Measurements from ENCODE around the gene DLG5.

DNA sequence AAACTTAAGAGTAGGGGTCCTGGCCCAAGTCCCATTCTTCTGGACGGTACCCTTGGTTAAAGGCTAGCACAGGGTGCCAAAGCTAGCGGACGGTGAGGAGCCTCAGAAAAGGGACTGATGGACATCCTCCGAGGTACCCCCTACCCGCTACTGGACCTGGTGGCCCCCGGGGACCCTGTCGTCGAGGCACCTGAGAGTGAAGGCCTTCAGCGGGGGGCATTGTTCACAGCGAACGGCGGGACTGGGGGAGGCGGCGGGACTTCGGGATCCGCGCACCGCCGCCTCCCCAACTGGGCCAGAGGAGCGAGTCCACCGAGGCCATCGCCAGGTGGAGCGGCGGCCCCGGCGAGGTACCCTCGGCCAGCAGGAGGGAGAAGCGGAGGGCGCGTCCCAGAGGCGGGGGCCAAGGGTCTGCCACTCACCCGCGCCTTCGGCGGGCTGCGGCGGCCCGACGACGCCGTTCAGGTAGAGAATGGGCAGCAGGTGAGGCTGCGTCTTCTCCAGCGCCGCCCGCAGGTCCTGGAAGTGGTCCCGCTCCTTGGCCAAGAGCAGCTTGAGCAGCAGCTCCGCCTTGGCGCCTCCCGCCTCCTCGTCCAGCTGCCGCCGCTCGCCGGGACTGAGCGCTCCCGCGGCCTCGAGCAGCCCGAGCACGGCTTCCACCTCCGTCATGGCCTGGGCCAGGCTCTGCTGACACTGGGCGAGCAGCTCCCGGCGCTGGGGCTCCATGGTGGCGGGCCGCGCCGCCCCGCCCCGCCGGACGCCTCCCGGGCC, 575 bp downstream of the DLG5 start:
- TF ChIP-seq CTCF (IDR thresholded peaks at IDR 0.05) = no peak
- no peak for TF ChIP-seq EZH2 (IDR thresholded peaks at IDR 0.05; ENCODE audit: borderline replicate concordance, insufficient read depth, low read depth, low read length, poor library complexity, severe bottlenecking)
